HepG2 (cell line): ENCODE measurements around the gene SUCLG2. TPM values are rescaled to one million over a fixed set of nuclear protein-coding genes. Genes with fewer than 3 reads are reported as not detected.

Experiments
- AGO2 ChIP-seq: fragments of 200-400 bp; formaldehyde crosslinking; optimal IDR thresholded peaks from 2 replicates; pipeline ENCODE3; 2017; ENCODE audit warnings: mild to moderate bottlenecking, low read depth, low read length, moderate library complexity
- DBP ChIP-seq: sonication (generic); formaldehyde crosslinking; IDR thresholded peaks from 2 replicates; pipeline ENCODE4 v1.4.0; 2020; ENCODE audit warnings: missing genetic modification reagents; ENCODE audit errors: not compliant biosample characterization
- ETV5 ChIP-seq: IDR thresholded peaks from 2 replicates; pipeline ENCODE4 v1.6.1; 2018; ENCODE audit warnings: missing biosample characterization, missing genetic modification reagents, inconsistent platforms, borderline replicate concordance
- FOXP4 ChIP-seq: sonication (generic); formaldehyde crosslinking; IDR thresholded peaks from 2 replicates; pipeline ENCODE4 v1.4.0; 2020; ENCODE audit warnings: missing genetic modification reagents
- MNT ChIP-seq: fragments of 450-650 bp; IDR thresholded peaks from 2 replicates; pipeline ENCODE4 v1.6.1; 2016
- MXI1 ChIP-seq: IDR thresholded peaks from 3 replicates; pipeline ENCODE4 v1.6.1; 2012; ENCODE audit warnings: low read depth, low read length, inconsistent platforms, borderline replicate concordance
- NR0B2 ChIP-seq: sonication (generic); formaldehyde crosslinking; IDR thresholded peaks from 2 replicates; pipeline ENCODE4 v1.4.0; 2020; ENCODE audit warnings: mild to moderate bottlenecking, missing genetic modification reagents
- NR2F2 ChIP-seq: IDR thresholded peaks from 2 replicates; pipeline ENCODE4 v1.6.1; 2012; ENCODE audit warnings: low read depth, inconsistent platforms, borderline replicate concordance
- PCBP2 ChIP-seq: fragments of 200-400 bp; formaldehyde crosslinking; optimal IDR thresholded peaks from 2 replicates; pipeline ENCODE3; 2018; ENCODE audit warnings: low read length, low read depth; ENCODE audit not compliant: poor library complexity, severe bottlenecking
- SMAD3 ChIP-seq: sonication (generic); formaldehyde crosslinking; IDR thresholded peaks from 2 replicates; pipeline ENCODE4 v1.4.0; 2020; ENCODE audit warnings: missing genetic modification reagents
- SPEN ChIP-seq: sonication (generic); formaldehyde crosslinking; IDR thresholded peaks from 2 replicates; pipeline ENCODE4 v1.5.1; 2020; ENCODE audit warnings: low read depth, mild to moderate bottlenecking, missing genetic modification reagents
- SRY ChIP-seq: sonication (generic); formaldehyde crosslinking; IDR thresholded peaks from 2 replicates; pipeline ENCODE4 v1.8.0; 2022; ENCODE audit warnings: mild to moderate bottlenecking, missing genetic modification reagents
- ZBTB49 ChIP-seq: sonication (generic); formaldehyde crosslinking; IDR thresholded peaks from 2 replicates; pipeline ENCODE4 v1.4.0; 2020; ENCODE audit warnings: missing genetic modification reagents, borderline replicate concordance
- ZNF280D ChIP-seq: sonication (generic); formaldehyde crosslinking; IDR thresholded peaks from 2 replicates; pipeline ENCODE4 v1.5.1; 2020; ENCODE audit warnings: mild to moderate bottlenecking, missing genetic modification reagents
- ZNF468 ChIP-seq: sonication (generic); formaldehyde crosslinking; IDR thresholded peaks from 2 replicates; pipeline ENCODE4 v1.8.0; 2022; ENCODE audit warnings: mild to moderate bottlenecking, moderate library complexity, missing genetic modification reagents
- ZNF589 ChIP-seq: sonication (generic); formaldehyde crosslinking; conservative IDR thresholded peaks from 2 replicates; pipeline ENCODE4 v1.8.0; 2022; ENCODE audit warnings: mild to moderate bottlenecking, moderate library complexity, missing genetic modification reagents
- ZNF749 ChIP-seq: sonication (generic); formaldehyde crosslinking; IDR thresholded peaks from 2 replicates; pipeline ENCODE4 v1.8.0; 2022; ENCODE audit warnings: mild to moderate bottlenecking, missing genetic modification reagents, moderate library complexity, borderline replicate concordance
- ZSCAN21 ChIP-seq: sonication (generic); formaldehyde crosslinking; IDR thresholded peaks from 2 replicates; pipeline ENCODE4 v1.8.0; 2022; ENCODE audit warnings: mild to moderate bottlenecking, missing genetic modification reagents, moderate library complexity, borderline replicate concordance
- polyA plus RNA-seq, 8 experiments: library from polyadenylated mRNA; depleted of rRNA in 3 of 8; stranded (reverse) in 7 of 8; unstranded in 1 of 8; fragments of >200 nt; fragmentation: Illumina TruSeq in 4 of 8; extraction: Trizol in 4 of 8; gene quantifications; 2 replicates each; pipeline versions ENCODE4 v1.2.1 to v1.2.3, GENCODE V29; 2011 to 2016; ENCODE audit warnings: low read depth in 4 of 8, missing spikeins in 1 of 8, mixed read lengths in 1 of 8; ENCODE audit not compliant: insufficient read depth in 1 of 8
- total RNA-seq, 5 experiments: library from RNA; depleted of rRNA; stranded (reverse); fragments of >200 nt; fragmentation: Illumina TruSeq; extraction: Trizol; gene quantifications; 2 replicates each; pipeline ENCODE4 v1.2.3, GENCODE V29; 2016; ENCODE audit warnings: low read depth in 1 of 5

Gene SUCLG2
- total and polyA plus RNA-seq, 2 of the 13 experiments (the other 11 are each of a cell fraction or from before 2014, with no cell fraction given), result 21.4 to 64.9 TPM

GRCh38 chr3:67647390-67647878, 7.0 kb downstream of the SUCLG2 start (continued):
- TF ChIP-seq NR0B2 (CRISPR knock-in tag) (no peak), ZNF280D (CRISPR knock-in tag) (0 out of 2 replicates have a peak, but pooled peaks have one; percentile 60), FOXP4 (CRISPR knock-in tag) (peak; percentile 73), ETV5 (CRISPR knock-in tag) (peak; percentile 68; the same call in 1 of the 2 replicates), AGO2 (no peak), SPEN (CRISPR knock-in tag) (no peak), ZNF468 (no peak), DBP (CRISPR knock-in tag) (no peak), MXI1 (no peak; the same call in 2 of the 3 replicates), PCBP2 (no peak), SRY (CRISPR knock-in tag) (no peak), SMAD3 (CRISPR knock-in tag) (peak; percentile 71; the same call in 1 of the 2 replicates), ZSCAN21 (CRISPR knock-in tag) (peak; percentile 39; the same call in 1 of the 2 replicates), ZBTB49 (CRISPR knock-in tag) (no peak), MNT (peak; percentile 31; the same call in 1 of the 2 replicates), ZNF589 (CRISPR knock-in tag) (peak; percentile 50; the same call in 1 of the 2 replicates), NR2F2 (no peak; the same call in 1 of the 2 replicates), ZNF749 (CRISPR knock-in tag) (no peak)
